HG02588 (cell line): ENCODE results near the gene DPY19L3.
"Not testable (repeated sequence)": the region's sequence is repeated elsewhere in the genome, so short reads cannot be mapped to it uniquely, and the experiment has no call there.

ENCODE experiments used
- ATAC-seq: cut with Tn5 transposase; IDR thresholded peaks from one replicate; pipeline ENCODE4 v1.9.1; 2021; ENCODE audit warnings: mild to moderate bottlenecking, moderate library complexity; ENCODE audit not compliant: unreplicated experiment

Gene DPY19L3

GRCh38 chr19:32498648-32499200 lies 93.2 kb downstream of the DPY19L3 start:
- ATAC-seq, result no peak

- ATAC-seq, result not testable (repeated sequence)
Measured at GRCh38 chr19:32512498-32512897, 106.9 kb downstream of the DPY19L3 start.

DNA sequence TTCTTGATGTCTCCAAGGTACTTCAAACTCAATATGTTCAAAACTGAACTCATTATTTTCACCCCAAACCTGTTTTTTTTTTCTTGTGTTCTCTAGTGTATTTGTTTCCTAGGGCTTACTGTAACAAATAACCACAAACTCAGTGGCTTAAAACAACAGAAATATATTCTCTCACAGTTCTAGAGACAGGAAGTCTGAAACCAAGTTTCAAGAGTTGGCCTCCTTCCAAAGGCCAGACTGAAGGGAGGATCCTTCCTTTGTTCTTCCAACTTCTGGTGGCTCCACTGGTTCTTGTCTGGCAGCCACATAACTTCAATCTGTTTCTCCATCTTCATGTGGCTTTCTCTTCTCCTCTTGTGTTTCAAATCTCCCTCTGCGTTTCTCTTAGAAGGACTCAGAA lies 113.5 kb downstream of the DPY19L3 start:
- ATAC-seq, result no peak

- ATAC-seq, result no peak
Measured at GRCh38 chr19:32522967-32523366, 117.4 kb downstream of the DPY19L3 start.

DNA sequence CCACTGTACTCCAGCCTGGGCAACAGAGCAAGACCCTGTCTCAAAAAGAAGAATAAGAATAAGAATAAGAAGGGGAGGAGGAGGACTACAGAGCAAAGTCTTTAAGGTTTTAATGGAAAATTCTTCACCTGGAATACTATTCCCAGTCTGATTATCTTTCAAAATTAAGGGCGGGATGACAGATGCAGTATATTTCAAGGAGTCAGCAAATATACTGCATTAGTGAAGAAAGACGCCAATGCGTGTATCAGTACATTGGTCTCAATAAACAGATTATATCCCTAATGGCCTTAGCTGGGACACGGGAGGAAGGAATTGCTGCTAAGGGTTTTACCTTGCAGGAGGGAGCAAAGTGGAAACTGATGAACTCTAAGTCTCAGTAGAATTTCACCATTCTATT lies 121.3 kb downstream of the DPY19L3 start:
- ATAC-seq, result no peak

GRCh38 chr19:32530773-32531172 lies 125.2 kb downstream of the DPY19L3 start:
- no peak for ATAC-seq

DNA sequence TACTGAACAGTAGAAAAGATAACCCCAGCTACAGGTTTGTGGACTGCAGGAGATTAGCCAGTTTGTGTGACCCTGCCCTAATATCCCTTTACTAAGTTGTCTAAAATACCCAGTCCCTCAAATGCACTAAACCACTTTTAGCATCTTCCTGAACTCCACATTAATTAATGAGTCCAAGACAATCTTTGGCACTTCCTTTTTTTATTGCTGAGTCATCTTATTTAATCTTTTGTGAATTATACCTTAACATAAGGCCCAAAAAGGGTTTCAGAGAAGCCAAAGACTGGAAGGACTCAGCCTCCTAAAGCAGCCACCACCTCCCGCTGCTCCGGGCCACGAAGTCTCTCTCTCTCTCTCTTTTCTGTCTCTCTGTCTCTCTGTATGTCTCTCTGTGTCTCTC lies 126.7 kb downstream of the DPY19L3 start:
- ATAC-seq, result no peak
